ENCODE measurements around the gene AMFR.

AMFR gene

DNA sequence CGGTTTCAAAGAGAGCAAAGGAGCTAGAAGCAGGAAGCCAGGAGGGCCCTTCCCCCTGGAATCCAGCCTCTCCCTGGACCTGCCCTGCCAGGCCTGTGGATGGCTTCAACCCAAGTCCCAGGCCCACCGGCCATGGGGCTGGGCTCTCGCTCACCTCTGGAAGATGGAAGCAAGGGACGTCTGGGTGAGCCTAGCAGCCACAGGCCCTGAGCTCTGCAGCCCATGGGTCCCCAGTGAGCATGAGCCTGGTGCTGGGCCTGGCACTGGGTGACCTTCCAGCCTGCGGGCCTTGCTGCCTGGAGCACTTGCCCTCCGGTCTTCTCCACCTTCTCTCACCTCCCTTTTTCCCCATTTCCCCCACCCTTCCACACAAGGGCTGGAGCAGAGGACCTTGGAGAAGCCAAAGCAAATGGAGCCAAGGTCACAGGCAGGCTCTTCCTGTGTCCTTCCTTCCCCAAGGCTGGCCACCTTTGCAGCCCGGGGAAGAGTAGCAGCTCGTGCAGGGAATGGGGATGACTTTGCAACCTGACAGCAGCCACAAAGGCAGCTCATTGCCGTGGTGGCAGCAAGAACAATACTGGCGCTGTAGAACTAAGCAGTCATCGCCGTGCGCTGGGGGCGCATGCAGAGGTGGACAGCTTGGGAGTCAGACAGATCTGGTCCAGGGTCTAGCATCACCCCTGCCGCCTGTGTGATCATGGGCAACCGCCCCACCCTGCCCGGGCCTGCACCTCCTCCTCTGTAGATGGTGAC lies 86.6 kb downstream of the AMFR start:
- CTCF ChIA-PET, result interaction anchor here (0.6 to 1.8 kb wide), 4 partner anchors 10 to 335 kb away, joined by 3 to 5 read pairs (median 4); no protein-coding TSS in a partner anchor
- POLR2A ChIA-PET (ENCODE audit: low non-redundant PET), result no interaction called here
- no peak overlapping the region for H3K27ac ChIP-seq

DNA sequence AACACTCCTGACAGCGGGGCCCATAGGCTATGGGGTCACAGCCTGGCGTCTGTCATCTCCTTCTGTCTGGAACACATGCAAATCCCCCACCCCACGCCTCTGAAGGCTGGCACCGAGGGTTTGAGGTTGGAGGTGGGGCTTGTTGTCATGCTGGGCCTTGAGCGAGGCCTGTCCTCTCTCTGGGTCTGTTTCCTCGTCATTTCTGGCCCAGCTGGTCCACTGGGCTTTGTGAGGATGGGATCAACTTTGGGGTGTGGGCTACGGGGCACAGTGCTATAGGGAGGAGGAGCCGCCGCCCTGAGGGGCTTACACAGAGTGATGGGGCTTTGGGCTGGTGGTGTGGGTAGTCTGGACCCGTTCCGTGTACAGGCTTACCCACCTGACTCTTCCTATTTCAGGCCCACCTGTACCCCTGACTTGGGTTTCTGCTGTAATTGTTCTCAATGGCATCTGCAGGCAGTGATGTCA lies 87.5 kb downstream of the AMFR start:
- ChIA-PET CTCF (interaction anchor here (0.9 to 1.8 kb wide), 3 partner anchors 11 to 20 kb away, joined by 3 to 5 read pairs (median 4); no protein-coding TSS in a partner anchor), POLR2A (ENCODE audit: low non-redundant PET) (no interaction called here)
- no peak overlapping the region for H3K27ac ChIP-seq
- no peak for TF ChIP-seq CTCF (conservative IDR thresholded peaks at IDR 0.05; ENCODE audit: low read depth)
- no peak for DNase-seq (ENCODE audit: low spot score)

More for the DNA sequence above, 86.6 kb downstream of the AMFR start:
- DNase-seq (ENCODE audit: low spot score), result no peak
- TF ChIP-seq CTCF (conservative IDR thresholded peaks at IDR 0.05; ENCODE audit: low read depth), result no peak

GRCh38 chr16:56337131-56337857 lies 88.1 kb downstream of the AMFR start:
- TF ChIP-seq CTCF (conservative IDR thresholded peaks at IDR 0.05; ENCODE audit: low read depth), result no peak
- ChIA-PET POLR2A (ENCODE audit: low non-redundant PET) (no interaction called here), CTCF (interaction anchor here (1.8 kb wide), 1 partner anchor 12 kb away, joined by 4 read pairs; no protein-coding TSS in a partner anchor)
- H3K27ac ChIP-seq, result no peak overlapping the region
- no peak for DNase-seq (ENCODE audit: low spot score)

- ChIA-PET CTCF (no interaction called here), POLR2A (ENCODE audit: low non-redundant PET) (no interaction called here)
- no peak for TF ChIP-seq CTCF (conservative IDR thresholded peaks at IDR 0.05; ENCODE audit: low read depth)
- no peak overlapping the region for H3K27ac ChIP-seq
- no peak for DNase-seq (ENCODE audit: low spot score)
These were observed 88.6 kb downstream of the AMFR start for GRCh38 chr16:56336711-56337110.

- ChIA-PET CTCF (no interaction called here), POLR2A (ENCODE audit: low non-redundant PET) (no interaction called here)
- H3K27ac ChIP-seq, result no peak overlapping the region
- DNase-seq (ENCODE audit: low spot score), result peak; percentile 34
- no peak for TF ChIP-seq CTCF (conservative IDR thresholded peaks at IDR 0.05; ENCODE audit: low read depth)
These were observed 89.2 kb downstream of the AMFR start for GRCh38 chr16:56336071-56336688.

DNA sequence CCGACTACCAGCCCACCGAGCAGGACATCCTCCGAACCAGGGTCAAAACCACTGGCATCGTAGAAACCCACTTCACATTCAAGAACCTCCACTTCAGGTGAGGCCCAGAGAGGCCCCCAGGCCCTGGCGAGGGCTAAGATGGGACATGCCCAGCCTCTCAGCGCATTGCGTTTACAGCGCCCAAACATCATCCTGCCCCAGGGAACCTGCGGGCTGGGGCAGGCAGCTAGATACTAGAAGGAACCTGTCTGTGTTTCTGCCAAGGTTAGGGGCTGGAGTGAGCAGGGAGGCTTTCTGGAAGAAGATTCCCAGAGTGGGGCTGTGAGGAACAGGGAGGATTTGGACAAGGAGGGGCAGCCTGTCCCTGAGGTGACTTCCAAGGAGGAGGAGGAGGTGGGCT lies 90.6 kb downstream of the AMFR start:
- no peak overlapping the region for H3K27ac ChIP-seq
- CTCF ChIA-PET, result interaction anchor here (0.7 kb wide), 1 partner anchor 22 kb away, joined by 5 read pairs; no protein-coding TSS in a partner anchor
- no peak for TF ChIP-seq CTCF (conservative IDR thresholded peaks at IDR 0.05; ENCODE audit: low read depth)
- POLR2A ChIA-PET (ENCODE audit: low non-redundant PET), result no interaction called here
- DNase-seq (ENCODE audit: low spot score), result peak; percentile 44

Measured in RWPE1 (cell line).